SHP77 (cell line): ENCODE measurements around the gene WASHC4.
"Not testable (repeated sequence)": the region's sequence is repeated elsewhere in the genome, so short reads cannot be mapped to it uniquely, and the experiment has no call there.

Experiments
- DNase-seq, 2 experiments: peaks; one replicate each; lab custom pipeline; 2025; lab: John Stamatoyannopoulos, UW

Gene WASHC4

DNA sequence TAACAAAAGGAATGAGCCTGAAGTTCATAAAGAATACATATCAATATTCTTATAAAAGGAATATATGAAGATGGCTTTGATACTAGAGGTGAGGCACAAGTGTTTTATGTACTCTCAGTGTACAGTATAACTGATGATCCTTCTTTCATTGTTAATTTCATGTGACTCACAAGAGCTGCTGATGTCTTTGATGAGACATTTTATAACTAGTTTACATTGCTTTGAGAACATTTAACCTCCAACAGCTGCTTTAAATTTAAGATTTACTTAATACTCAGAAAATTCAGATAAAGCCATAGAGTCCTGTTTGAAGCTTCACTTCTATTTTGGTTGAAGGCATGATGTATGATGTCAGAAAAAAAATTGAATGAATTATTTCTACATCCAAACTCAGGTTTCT is 59.8 kb downstream of the WASHC4 start:
- no peak for DNase-seq

GRCh38 chr12:105168006-105168405 is 60.5 kb downstream of the WASHC4 start:
- DNase-seq: no peak

GRCh38 chr12:105170139-105170538 is 62.6 kb downstream of the WASHC4 start:
- DNase-seq: no peak

- DNase-seq: no peak
These were observed 64.3 kb downstream of the WASHC4 start for GRCh38 chr12:105171691-105172436.

- DNase-seq: no peak
These were observed 68.0 kb downstream of the WASHC4 start for GRCh38 chr12:105175397-105175990.

GRCh38 chr12:105177208-105177607 is 69.7 kb downstream of the WASHC4 start:
- DNase-seq: no peak

- not testable (repeated sequence) for DNase-seq
These were observed 71.6 kb downstream of the WASHC4 start for GRCh38 chr12:105179114-105179513.

GRCh38 chr12:105183406-105183805 is 75.9 kb downstream of the WASHC4 start:
- DNase-seq: not testable (repeated sequence)

GRCh38 chr12:105183976-105184375 is 76.4 kb downstream of the WASHC4 start:
- DNase-seq: not testable (repeated sequence)

DNA sequence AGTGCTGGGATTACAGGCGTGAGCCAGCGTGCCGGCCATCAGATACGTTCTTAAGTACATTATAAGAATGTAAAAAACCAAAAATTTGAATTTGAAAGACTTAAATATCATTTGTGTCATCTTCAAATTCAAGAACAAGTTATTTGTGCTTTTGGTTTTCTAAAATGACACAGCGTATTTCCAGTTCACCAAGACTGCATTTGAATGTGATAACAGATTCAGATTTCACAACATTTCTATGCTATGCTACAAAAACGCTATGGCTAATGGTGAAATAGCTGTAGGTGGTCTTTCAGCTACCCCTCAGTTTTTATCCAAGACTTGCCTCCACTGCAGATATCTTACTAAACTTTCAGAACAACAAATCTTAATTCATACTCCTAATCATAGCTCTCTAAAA is 81.8 kb downstream of the WASHC4 start:
- DNase-seq: no peak

GRCh38 chr12:105190530-105190929 is 83.0 kb downstream of the WASHC4 start:
- DNase-seq: no peak

- DNase-seq: no peak
These were observed 85.2 kb downstream of the WASHC4 start for GRCh38 chr12:105192624-105193225.

GRCh38 chr12:105194947-105195346 is 87.4 kb downstream of the WASHC4 start:
- DNase-seq: no peak

DNA sequence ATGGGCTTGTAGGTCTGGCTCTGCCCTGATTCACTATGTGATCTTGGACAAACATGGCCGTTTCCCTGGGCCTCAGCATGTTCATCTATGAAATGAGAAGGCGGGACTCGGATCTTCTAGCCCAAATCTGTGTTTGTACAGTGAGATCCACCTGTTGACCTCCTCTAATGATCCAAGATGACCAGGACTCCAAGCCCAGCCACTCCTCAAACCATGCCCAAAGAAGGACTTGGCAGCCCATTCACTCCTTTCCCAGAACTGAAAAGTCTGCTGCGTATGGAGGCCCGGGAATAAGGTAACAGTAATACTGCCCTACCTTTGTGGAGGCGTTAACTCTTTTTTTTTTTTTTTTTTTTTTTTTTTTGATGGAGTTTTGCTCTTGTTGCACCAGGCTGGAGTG is 88.6 kb downstream of the WASHC4 start:
- DNase-seq: no peak

GRCh38 chr12:105198961-105199360 is 91.4 kb downstream of the WASHC4 start:
- no peak for DNase-seq

GRCh38 chr12:105200385-105200784 is 92.9 kb downstream of the WASHC4 start:
- no peak for DNase-seq

DNA sequence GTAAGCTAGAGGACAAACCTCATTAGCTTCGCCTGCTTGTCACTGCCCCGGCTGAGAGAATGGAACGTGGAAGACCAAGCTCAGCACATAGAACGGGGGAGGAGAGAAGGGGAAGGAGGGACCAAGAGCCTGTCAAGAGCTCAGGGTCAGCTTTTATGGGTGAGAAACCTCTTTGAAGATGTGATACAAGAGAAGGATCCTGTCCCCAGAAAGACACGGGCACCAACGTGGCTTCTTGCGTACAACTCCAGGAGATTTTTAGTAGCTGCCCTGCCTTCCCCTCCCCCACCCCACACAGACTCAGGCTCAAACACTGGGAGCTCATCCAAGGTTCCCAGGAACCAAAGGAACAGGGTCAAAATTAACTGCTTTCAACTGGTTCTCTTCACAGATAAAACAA is 93.8 kb downstream of the WASHC4 start:
- DNase-seq: no peak

DNA sequence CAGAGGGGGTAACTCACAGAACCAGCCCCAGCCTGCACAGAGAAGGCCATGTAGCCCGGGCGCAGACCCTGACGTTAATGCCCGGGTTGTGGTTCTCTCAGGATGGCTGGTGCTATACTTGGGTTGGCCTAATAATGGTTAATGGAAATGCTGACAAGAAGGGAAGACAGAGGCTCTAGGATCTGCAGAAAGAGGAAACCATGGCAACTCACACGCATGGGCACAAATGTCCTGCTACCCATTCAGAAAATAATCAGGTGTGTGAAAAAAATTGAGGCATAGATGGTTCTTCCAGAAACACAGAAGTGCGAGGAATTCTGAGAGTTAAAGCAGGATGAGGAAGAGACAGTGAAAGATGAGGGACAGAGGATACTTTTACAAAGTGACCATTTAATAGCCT is 94.7 kb downstream of the WASHC4 start:
- no peak for DNase-seq

GRCh38 chr12:105204127-105204526 is 96.6 kb downstream of the WASHC4 start:
- no peak for DNase-seq

- no peak for DNase-seq
These were observed 97.4 kb downstream of the WASHC4 start for GRCh38 chr12:105204916-105205315.

DNA sequence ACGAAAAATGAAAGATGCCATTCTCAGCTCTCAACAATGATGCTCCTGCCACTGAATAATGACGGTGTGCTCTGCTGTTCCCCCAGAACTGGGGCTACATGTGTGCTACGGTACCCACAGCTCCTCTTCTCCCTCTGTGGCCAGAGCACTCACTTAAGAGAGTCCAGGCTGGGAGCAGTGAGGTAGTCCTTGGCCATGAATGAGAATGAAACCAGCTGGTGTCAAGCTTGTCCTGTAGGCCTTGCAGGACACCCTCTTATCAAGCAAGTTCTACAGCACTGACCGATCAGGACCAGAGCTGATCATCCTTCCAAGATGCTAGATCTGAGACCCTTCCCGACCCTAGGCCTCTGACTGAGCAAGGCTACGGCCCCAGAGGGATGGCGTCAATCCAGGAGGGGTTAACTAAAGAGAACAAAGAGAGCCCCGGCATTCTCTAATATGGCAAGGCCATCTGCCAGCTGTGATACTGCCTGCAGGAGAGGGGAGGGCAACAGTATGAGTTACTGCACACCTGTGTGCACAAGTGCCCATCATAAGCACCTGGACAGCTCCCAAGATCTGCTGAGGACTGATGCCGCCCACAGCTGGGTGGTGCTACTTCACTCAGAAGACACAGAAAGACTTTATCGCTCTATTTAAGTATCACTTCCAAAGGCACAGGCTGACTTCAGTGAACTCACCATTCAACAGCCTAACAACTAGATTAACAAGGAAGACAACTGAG is 98.0 kb downstream of the WASHC4 start:
- DNase-seq: no peak

DNA sequence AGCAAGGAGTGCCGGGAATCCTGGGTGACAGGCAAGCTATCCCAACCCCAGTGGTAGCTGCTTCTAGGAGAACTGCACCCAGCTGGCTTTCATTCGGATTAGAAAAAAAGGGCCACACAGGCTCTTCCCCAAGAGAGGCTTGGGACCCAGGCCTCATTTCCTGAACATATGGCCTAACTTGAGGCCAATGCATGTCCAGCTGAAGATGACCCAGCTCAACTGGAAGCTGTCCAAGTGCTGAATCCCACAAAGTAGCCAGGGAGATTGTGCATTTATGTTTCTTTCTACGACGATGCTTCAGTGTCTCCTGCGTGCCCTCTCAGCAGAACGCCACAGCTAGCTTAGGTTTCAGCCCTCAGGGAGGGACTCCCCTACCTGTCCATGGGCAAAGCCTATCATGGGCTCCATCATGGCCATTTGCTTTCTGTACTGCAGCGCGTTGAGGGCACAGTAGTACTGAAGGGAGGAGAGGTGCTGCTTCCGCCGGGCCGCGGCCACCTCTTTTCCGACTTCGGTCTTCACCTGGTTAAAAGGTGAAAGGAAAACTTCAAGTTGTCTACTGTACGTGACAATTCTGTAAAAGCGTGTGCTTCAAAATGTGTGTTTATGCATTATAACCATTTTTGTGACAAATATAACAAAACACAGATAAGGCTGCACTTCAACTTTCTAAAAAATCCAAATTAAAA is 99.3 kb downstream of the WASHC4 start:
- no peak for DNase-seq
